Endometrial microvascular endothelial cells (primary cell): Measurements from ENCODE around the gene ADAMTSL4. TPM values are rescaled to one million over a fixed set of nuclear protein-coding genes. Genes with fewer than 3 reads are reported as not detected.
"Not testable (repeated sequence)": the region's sequence is repeated elsewhere in the genome, so short reads cannot be mapped to it uniquely, and the experiment has no call there.

Source experiments
- in situ Hi-C: cut with HindIII; loops from 2 replicates; pipeline ENCODE4 v1.10.0; 2017; ENCODE audit warnings: low sequenced_read_pairs, low pct_unique_long_range_greater_than_20kb; ENCODE audit errors: inconsistent ontology term
- total RNA-seq: library from RNA; depleted of rRNA; stranded (reverse); fragments of >200 nt; gene quantifications from one replicate; pipeline ENCODE4 v1.2.3, GENCODE V29; 2015; ENCODE audit errors: inconsistent ontology term

The ADAMTSL4 gene
- total RNA-seq, 1 donor from 2014 or later = 1.8 TPM

DNA sequence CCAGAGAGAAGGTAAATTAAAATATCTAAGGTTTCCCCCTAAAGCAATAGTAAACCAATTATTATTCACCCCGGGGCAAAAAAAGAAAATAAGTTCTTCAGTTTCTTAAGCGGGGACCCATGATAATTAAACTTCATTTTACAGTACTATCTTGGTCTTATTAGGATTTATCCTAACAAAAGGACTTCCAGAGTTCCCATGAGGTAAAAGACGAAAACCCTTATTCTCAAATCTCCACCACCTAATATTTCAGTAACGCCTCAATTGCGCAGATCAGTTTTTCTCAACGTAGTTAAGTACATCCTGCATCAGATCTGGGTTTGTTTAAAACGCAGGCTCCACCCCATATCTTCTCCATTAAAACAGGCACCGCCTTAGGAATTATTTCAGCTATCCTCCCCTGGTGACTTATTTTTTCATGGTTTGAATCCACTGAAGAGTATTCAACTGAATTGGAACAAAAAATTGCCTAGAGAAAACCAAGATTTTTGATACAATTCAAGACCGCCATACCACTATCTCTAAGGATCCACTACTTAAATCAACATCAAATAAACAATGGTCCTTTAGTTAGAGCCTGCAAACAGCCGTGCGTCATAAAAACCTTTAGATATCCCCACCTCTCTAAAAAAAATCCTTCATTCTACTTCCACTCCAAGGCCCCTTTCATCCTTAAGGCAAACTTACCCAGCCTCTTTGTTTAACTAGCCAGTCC, 28.5 kb downstream of the ADAMTSL4 start:
- in situ Hi-C loops = no loop called here

DNA sequence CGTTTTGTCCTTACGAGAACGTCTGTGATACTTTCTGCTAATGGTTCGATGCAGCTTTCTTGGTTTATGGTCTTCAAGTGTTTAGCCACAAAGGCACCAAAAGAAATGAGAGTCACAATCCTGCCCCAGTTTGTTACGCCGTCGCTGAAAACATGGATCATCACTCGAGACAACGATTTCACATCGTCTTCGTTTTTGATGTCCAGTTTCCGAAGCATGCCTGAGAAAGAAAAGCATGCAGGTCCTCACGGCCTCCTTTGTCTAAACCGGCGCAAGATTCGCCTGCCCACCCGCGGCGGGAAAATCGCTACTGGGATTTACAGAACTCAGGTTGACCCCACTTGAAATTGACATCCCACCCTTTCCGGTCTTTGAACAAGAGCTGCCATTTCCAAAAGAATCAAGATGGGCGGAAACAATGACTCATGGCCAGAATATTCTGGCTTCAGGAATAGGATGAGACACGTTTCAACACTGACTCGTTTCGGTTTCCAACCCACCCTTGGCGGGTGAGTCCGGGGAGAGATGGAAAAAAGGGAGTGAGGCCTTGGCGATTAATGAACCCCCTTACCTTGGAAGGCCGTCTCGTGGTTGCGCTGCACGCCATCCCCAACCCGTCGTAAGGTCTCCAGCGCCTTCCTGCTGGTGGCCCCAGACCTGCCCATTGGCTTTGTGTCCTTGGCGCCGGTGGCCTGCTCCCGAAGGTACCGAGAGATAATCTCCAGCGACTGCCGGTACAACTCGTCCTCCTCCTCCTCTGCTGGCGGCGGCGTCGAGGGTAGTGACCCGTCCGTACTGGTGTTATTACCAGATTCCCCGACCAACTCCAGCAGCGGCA, 29.3 kb downstream of the ADAMTSL4 start:
- in situ Hi-C loops = no loop called here

DNA sequence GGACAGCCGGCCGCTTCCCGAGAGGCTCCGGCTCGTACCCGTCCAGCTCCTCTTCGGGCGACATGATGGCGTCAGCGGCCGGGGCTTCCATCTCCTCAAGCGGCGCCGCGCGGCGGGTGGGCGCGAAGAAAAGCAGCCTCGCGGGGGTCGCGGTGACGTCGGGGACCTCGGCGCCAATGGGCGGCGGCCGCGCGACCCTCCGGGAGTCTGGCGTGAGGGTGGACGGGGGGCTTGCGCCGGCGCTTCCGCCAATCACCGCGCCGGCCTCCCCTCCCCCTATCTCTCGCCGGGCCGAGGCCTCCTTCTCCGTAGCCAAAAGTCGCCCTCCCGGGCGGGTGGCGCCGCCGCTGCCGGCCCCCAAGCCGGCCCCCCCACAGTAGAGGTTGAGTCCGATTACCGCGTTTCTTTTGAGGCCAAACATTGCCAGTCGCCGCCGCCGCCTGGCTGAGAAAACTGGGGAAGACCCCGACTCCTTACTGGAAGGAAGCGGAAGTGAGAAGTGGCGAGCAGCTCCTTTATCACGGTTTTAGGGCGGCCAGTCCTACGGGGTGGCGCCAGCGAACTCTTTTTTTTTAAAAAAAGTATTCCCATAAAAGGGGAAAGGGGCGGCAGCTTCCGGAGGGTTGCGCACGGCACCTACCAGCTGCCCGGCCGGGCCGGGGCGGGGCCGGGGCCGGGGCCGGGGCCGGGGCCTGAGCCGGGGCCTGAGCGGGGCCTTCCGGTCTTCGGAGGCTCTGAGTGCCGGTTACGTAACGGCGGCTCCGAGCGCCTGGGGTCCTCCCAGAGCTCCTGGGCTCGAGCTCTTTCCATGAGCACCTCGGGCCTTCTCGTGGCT, 30.1 kb downstream of the ADAMTSL4 start, which contains the start of gene MCL1:
TSS of gene MCL1 (minus strand) at position 501 of the 835 bp plus-strand sequence. CDS start at position 421, 80 bp downstream.
- in situ Hi-C loops = no loop called here

DNA sequence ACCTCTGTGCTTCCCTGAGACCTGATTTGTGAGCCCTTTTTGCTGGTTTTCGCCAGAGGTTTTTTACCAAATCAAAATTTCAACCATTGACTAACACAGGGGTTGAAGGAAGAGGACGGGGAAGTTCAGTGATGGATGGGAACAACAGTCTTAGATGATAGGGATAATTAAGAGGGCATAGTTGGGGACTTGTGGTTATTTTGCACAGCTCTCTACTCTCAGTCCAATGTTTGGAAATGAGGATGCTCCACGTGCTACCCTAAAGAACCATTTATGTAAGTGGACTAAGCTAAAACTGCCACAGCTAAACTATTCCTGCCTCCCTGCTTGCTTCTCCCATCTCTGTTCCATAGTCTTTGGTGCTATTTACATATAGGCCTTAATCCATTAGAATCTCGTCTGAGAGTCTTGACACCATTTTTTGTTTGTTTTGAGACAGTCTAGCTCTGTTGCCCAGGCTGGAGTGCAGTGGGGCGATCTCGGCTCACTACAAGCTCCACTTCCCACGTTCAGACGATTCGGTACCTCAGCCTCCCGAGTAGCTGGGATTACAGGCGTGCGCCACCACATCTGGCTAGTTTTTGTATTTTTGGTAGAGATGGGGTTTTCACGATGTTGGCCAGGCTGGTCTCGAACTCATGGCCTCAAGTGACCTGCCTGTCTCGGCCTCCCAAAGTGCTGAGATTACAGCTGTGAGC, 30.9 kb downstream of the ADAMTSL4 start:
- in situ Hi-C loops = no loop called here

DNA sequence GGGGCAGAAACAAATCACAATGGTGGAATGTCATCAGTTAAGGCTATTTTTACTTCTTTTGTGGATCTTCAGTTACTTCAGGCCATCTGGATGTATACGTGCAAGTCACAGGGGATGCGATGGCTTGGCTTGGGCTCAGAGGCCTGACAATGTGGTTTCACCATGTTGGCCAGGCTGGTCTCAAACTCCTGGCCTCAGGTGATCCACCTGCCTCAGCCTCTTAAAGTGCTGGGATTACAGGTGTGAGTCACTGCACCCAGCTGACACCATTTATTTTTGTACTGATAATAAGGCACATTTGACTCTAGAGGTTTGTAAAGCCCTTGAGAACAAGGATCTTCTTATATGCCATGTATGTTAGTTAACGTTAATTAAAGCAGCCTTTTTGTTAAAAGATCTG, 31.8 kb downstream of the ADAMTSL4 start:
- in situ Hi-C loops = not testable (repeated sequence)

DNA sequence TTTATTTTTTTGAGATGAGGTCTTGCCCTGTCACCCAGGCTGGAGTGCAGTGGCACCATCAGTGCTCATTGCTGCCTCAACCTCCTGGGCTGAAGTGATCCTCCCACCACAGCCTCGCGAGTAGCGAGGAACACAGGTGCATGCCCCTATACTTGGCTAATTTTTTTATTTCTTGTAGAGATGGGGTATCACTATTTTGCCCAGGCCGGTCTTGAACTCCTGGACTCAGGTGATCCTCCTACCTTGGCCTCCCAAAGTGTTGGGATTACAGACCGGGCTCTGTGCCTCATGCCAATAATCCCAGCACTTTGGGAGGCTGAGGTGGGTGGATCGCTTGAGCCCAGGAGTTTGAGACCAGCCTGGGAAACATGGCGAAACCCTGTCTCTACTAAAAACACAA, 32.2 kb downstream of the ADAMTSL4 start:
- in situ Hi-C loops = not testable (repeated sequence)

DNA sequence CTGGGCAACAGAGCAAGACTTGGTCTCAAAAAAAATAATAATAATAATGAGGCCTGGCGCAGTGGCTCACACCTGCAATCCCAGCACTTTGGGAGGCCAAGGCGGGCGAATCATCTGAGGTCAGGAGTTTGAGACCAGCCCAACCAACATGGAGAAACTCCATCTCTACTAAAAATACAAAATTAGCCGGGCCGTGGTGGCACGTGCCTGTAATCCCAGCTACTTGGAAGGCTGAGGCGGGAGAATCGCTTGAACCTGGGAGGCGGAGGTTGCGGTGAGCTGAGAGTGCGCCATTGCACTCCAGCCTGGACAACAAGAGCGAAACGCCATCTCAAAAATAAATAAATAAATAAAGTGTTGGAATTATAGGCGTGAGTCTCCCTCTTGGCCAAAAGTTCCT, 32.8 kb downstream of the ADAMTSL4 start:
- in situ Hi-C loops = not testable (repeated sequence)

DNA sequence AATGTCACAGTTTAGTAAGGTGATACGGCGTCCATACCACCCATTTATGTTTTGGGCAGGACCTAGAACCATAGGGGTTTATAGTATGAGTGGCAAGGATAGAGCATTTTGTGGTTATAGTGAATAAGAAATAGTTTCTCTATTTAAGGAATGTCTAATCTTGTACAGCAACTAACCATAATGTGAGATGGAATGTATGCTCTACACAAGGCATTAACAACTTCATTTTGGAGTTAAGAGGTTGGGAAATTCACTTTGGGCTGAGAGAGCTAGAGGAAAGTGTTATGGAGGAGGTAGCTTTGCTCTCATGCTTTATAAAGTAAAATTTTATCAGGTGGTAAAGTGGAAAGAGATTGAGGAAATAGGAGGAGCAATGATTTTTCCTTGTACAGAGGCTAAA, 33.2 kb downstream of the ADAMTSL4 start:
- in situ Hi-C loops = no loop called here

DNA sequence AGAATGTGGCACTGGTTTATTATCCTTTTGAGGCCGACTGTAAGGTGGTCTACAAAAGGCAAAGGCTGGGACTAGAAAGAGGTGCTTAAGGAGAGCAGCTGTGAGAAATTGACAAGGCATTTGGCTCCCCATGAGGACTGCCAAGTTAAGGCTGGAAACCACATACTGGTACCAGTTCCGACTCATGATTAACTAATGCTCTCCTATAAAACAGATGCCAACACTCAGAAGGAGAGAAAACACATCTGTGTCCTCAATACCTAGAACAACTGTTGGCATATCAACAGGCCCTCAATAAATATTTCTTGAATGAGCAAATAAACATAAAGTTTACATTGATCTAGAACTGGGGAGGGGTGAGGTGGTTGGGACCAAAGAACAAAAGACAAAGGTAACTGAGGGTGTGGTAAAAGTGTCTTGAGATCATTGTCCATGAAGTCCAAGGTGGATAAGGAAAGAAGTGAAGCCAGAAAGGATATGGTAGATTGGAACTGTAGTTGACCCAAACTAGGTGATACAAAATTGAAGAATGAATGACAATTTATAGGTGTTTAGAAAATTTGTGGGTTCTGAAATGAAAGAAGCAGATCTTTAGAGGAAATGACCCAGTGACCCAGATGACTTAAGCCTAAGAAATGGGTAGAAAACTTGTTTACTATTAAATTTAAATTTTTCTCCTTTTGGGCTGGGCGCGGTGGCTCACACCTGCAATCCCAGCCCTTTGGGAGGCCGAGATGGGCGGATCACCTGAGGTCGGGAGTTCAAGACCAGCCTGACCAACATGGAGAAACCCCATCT, 47.1 kb downstream of the ADAMTSL4 start:
- in situ Hi-C loops = no loop called here

DNA sequence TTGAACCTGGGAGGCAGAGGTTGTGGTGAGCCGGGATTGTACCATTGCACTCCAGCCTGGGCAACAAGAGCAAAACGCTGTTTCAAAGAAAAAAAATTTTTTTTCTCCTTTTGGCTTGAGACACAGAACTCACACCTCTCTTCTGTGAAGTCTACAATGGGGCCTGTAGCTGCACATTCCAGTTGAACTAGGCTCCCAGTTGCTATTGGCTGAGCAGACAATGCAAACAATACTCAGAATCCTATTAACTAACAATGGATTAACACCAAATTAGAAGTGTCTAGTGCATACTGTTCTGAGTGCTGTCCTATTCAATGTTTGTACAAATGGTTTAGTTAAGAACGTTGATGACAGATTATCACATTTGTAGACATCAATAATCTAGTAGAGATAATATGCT, 47.8 kb downstream of the ADAMTSL4 start:
- in situ Hi-C loops = no loop called here

DNA sequence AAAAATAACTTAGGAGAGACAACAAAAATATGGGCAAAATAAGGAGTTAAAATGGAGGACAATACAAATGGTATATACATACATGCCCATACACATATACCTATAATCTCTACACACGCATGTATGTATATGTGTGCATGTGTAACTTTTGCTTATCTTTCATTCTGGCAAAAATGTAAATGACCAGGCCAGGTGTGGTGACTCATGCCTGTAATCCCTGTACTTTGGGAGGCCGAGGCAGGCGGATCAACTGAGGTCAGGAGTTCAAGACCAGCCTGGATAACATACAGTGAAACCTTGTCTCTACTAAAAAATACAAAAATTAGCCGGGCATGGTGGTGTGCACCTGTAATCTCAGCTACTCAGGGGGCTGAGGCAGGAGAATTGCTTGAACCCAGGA, 49.1 kb downstream of the ADAMTSL4 start:
- in situ Hi-C loops = not testable (repeated sequence)

DNA sequence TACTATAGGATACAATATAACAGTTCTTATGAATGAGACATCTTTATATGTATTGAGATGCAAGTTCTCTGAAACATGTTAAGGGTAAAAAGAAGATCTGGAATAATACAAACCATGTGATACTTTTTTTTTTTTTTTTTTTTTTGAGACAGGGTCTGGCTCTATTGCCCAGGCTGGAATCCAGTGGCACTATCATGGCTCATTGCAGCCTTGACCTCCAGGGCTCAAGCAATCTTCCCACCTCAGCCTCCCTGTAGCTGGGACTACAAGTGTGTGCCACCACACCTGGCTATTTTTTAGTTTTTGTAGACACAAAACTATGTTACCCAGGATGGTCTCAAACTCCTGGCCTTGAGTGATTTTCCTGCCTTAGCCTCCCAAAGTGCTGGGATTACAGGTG, 52.3 kb downstream of the ADAMTSL4 start:
- in situ Hi-C loops = no loop called here

DNA sequence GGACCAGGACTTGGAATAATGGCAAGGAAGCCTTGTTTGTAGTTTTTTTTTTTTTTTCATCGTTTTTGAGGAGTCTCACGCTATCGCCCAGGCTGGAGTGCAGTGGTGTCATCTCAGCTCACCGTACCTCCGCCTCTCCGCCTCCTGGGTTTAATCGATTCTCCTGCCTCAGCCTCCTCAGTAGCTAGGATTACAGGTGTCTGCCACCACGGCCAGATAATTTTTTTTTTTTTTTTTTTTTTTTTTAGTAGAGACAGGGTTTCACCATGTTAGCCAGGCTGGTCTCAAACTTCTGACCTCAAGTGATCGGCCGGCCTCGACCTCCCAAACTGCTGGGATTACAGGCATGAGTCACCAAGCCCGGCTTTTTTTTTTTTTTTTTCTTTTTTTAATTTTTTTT, 53.2 kb downstream of the ADAMTSL4 start:
- in situ Hi-C loops = not testable (repeated sequence)

DNA sequence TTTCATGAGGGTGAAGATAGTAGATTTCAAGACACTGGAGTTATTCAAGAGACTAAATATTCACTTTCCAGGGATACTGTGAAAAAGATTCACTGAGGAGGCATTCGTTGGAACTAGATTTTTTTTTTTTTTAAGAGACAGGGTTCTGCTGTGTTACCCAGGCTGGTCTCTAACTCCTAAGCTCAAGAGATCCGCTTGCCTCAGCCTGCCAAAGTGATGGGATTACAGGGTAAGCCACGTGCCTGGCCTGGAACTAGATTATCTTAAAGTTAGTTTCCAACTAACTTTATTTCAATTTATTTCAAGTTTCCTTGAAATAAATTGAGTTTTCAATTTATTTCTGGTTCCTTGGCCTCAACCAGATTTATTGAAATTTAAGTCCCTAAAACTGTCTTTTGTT, 54.5 kb downstream of the ADAMTSL4 start:
- in situ Hi-C loops = no loop called here

DNA sequence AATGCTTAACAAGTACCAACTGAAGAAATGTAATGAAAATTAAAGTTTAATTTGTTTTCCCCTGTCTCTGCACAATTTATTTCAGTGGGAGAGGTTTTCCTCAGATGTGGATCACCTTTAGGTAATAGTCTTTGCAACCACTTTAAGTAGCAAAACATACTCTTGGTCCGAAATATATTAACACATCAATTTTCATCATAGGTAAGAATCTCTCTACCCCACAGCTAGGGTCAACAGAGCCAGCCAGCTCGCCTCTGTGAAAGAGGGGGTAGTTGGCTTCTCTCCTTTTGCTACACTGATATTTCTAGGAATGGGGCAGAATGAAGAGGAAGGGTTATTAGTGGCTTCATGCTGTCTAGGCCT, 55.0 kb downstream of the ADAMTSL4 start:
- in situ Hi-C loops = no loop called here

DNA sequence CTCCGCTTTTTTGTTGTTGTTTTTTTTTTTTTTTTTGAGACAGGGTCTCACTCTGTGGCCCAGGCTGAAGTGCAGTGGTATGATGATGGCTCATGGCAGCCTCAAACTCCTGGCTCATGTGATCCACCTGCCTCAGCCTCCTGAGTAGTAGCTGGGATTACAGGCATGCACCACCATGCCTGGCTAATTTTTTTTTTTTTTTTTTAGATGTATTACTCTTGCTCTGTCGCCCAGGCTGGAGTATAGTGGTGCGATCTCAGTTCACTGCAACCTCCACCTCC, 56.2 kb downstream of the ADAMTSL4 start:
- in situ Hi-C loops = not testable (repeated sequence)

DNA sequence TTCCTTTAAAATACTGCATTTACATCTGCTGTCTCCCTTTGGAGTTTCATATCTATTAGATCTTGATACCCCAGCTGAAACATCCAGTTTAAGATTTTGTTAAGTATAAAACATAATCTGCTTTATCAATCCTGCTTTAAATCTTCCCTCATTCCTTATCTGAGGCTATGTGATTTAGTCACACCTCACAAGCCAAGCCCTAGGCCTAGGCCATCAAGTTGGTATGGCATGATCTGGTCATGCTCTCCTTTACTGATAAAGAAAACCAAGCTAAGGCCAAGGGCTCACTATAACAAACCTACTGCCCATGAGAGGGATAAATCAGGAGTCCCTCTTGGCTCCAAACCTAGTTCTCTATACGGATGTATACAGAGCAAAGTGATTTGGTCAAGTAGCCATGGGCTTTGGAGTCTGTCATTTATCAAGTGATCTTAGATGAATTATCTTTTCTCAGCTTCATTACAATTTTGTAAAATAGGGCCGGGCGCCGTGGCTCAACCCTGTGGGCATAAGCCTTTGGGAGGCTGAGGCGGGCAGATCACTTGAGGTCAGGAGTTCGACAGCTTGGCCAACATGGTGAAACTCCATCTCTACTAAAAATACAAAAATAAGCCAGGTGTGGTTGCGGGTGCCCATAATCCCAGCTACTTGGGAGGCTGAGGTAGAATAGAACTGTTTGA, 57.4 kb downstream of the ADAMTSL4 start:
- in situ Hi-C loops = no loop called here

DNA sequence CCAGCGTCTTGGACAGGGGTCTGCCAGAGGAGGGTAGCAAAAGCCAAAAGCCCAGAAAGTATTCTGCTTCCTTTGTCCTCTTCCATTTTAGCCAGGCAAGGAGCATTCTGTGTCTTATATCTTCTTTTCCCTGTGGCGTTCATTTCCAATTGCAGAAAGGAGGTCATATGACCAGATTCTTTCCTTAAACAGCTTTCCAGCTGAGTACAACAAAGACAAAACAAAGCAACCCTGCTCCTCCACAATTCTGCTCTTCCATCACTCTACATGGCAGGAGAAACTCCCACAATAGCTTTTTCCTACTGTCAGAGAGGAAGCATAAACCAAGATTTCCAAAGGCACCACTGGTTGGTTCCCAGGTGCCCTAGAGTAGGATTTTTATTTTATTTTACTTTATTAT, 60.5 kb downstream of the ADAMTSL4 start:
- in situ Hi-C loops = no loop called here
